ENCODE measurements around the gene NMT1.

NMT1 gene

GRCh38 chr17:45138911-45139532 lies 77.9 kb downstream of the NMT1 start:
- DNase-seq (ENCODE audit: low spot score): no peak
- no peak for TF ChIP-seq CTCF (IDR thresholded peaks at IDR 0.05; ENCODE audit: extremely low read depth, insufficient read depth, missing control alignments)
- in situ Hi-C loops (cut with MboI; ENCODE audit: low pct_unique_long_range_greater_than_20kb, low sequenced_read_pairs, unreplicated experiment): loop anchor here (5.0 kb wide), 1 partner anchor 58 kb away; no protein-coding TSS in a partner anchor

GRCh38 chr17:45139533-45139920 lies 78.4 kb downstream of the NMT1 start:
- TF ChIP-seq CTCF (IDR thresholded peaks at IDR 0.05; ENCODE audit: extremely low read depth, insufficient read depth, missing control alignments): no peak
- no peak for DNase-seq (ENCODE audit: low spot score)
- in situ Hi-C loops (cut with MboI; ENCODE audit: low pct_unique_long_range_greater_than_20kb, low sequenced_read_pairs, unreplicated experiment): loop anchor here (5.0 kb wide), 1 partner anchor 58 kb away; no protein-coding TSS in a partner anchor

- in situ Hi-C loops (cut with MboI; ENCODE audit: low pct_unique_long_range_greater_than_20kb, low sequenced_read_pairs, unreplicated experiment): no loop called here
These were observed 82.1 kb downstream of the NMT1 start for GRCh38 chr17:45143094-45143670.

GRCh38 chr17:45143767-45144198 lies 82.7 kb downstream of the NMT1 start:
- in situ Hi-C loops (cut with MboI; ENCODE audit: low pct_unique_long_range_greater_than_20kb, low sequenced_read_pairs, unreplicated experiment): no loop called here
- TF ChIP-seq CTCF (IDR thresholded peaks at IDR 0.05; ENCODE audit: extremely low read depth, insufficient read depth, missing control alignments): no peak
- peak; percentile 53 for DNase-seq (ENCODE audit: low spot score)

More at GRCh38 chr17:45143094-45143670, 82.1 kb downstream of the NMT1 start:
- TF ChIP-seq CTCF (IDR thresholded peaks at IDR 0.05; ENCODE audit: extremely low read depth, insufficient read depth, missing control alignments): no peak
- no peak for DNase-seq (ENCODE audit: low spot score)

- in situ Hi-C loops (cut with MboI; ENCODE audit: low pct_unique_long_range_greater_than_20kb, low sequenced_read_pairs, unreplicated experiment): no loop called here
- peak; percentile 72 for DNase-seq (ENCODE audit: low spot score)
- no peak for TF ChIP-seq CTCF (IDR thresholded peaks at IDR 0.05; ENCODE audit: extremely low read depth, insufficient read depth, missing control alignments)
These were observed 83.3 kb downstream of the NMT1 start for GRCh38 chr17:45144199-45145034.

GRCh38 chr17:45145035-45145389 lies 83.9 kb downstream of the NMT1 start:
- in situ Hi-C loops (cut with MboI; ENCODE audit: low pct_unique_long_range_greater_than_20kb, low sequenced_read_pairs, unreplicated experiment): no loop called here
- TF ChIP-seq CTCF (IDR thresholded peaks at IDR 0.05; ENCODE audit: extremely low read depth, insufficient read depth, missing control alignments): no peak
- DNase-seq (ENCODE audit: low spot score): no peak

Data from GM13977 (cell line).